ENCODE data around the gene RNF186.
"Not testable (repeated sequence)": the region's sequence is repeated elsewhere in the genome, so short reads cannot be mapped to it uniquely, and the experiment has no call there.

RNF186 gene

DNA sequence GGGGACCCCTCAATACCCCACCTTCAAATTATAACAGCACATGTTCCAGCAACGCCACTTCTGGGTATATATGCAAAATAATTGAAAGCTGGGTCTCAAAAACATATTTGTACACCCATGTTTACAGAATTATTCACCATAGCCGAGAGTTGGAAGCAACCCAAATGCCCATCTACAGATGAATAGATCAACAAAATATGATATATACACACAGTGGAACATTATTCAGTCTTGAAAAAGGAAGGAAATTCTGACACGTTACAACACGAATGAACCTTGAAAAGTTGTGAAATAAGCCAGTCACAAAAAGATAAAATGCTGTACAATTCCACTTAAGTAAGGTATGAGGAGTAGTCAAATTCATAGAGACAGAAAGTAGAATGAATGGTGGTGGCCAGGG lies 20.5 kb downstream of the RNF186 start:
- DNase-seq (ENCODE audit: low read depth in 2 of 2): no peak

DNA sequence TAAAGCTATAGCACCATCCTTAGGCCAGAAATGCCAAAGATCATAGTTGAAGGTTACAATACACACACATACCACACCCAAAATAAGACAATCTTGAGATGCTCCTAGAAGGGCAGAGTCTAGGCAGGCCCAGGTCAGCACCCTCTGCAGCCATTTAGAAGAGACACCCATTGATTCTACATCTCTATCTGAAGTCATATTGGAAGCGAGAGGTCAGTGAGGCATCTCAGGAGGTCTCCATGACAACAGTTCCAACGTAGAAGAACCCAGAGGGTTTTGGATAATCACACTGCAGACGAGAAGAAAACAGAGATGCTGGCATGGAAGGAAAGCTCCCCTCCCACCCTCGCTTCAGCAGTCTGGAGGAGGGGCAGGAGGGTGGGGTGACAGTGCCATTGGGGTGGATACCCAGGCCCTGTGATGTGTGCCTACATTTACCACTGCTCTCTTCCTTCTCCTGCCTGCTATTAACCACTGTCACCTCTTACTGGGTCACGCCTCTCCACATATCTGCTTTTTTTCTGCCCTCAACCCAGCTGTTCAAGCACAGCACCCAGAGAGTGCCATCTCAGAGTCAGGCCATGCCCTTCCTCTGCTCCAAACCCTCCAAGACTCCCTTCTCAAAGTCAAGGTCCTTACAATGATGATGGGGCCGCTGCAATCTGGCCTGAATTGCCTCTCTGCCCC lies 21.6 kb downstream of the RNF186 start:
- DNase-seq (ENCODE audit: low read depth in 2 of 2): no peak

DNA sequence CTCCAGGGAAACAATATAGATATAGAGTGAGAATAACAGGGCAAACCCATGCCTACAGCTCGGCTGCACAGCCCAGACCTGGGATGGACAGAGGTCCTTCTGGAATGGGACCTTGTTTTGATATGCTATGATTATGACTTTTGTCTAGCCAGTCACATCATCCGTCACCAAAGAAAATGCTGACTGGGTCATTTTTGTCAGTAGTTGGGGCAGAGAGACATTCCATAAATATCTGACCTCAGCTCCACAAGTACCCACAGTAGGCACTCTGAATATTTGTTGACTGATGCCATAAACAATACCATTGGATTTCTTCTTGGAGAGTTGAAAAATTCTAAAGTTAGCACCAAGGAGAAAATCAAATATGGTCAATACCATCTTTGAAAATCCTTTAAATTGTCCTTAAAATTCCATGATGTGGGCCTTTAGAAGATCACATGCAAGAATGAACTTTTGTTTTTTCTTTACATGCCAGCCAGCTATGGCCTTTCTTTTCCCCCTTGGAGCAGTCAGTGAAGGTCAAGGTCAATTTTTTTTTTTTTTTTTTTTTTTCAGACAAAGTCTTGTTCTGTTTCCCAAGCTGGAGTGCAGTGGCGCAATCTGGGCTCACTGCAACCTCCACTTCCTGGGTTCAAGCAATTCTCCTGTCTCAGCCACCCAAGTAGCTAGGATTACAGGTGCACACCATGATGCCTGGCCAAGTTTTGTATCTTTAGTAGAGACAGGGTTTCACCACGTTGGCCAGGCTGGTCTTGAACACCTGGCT lies 22.7 kb downstream of the RNF186 start:
- no peak for DNase-seq (ENCODE audit: low read depth in 2 of 2)

GRCh38 chr1:19790061-19790975 lies 24.8 kb downstream of the RNF186 start:
- DNase-seq (ENCODE audit: low read depth in 2 of 2): not testable (repeated sequence)

- DNase-seq (ENCODE audit: low read depth in 2 of 2): no peak
Observed at GRCh38 chr1:19786988-19787423, 28.1 kb downstream of the RNF186 start.

DNA sequence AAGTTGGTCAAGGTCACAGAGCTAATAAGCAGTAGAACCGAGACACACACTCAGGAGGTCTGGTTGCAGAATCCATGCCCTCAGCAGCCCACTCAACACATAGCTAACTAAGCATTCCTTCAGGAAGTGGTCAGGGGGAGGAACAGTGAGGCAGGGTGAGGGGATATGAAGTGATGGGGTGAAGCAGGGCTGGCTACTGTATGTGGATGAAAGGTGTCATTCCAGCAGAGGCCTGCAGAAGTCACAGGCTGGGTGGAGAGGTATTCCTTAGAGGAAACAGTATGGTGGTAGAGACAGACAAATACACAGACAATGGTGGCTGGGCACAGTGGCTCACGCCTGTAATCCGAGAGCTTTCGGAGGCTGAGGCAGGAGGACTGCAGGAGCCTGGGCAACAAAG lies 29.4 kb downstream of the RNF186 start:
- DNase-seq (ENCODE audit: low read depth in 2 of 2): no peak

- no peak for DNase-seq (ENCODE audit: low read depth in 2 of 2)
Observed at GRCh38 chr1:19780267-19780877, 34.7 kb downstream of the RNF186 start.

- DNase-seq (ENCODE audit: low read depth in 2 of 2): no peak
Observed at GRCh38 chr1:19776933-19777332, 38.1 kb downstream of the RNF186 start.

DNA sequence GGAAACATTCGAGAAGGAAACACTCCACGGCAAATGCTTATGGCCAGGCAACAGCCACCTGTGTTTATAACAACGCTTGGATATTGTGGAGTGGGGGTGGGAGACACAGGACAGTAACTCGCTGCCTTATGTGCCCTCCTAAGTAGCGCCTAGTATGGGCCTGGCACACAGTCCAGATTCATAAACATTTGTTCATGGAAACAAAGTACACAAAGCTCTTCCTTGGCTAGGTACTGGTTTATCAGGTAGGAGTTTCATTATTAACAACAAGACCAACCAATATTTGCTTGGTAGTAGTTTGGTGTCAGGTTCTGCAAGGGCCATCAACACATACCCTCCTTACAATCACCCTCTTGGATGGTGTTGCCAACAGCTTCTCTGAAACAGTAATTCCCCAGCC lies 38.8 kb downstream of the RNF186 start:
- no peak for DNase-seq (ENCODE audit: low read depth in 2 of 2)

GRCh38 chr1:19775831-19776230 lies 39.3 kb downstream of the RNF186 start:
- DNase-seq (ENCODE audit: low read depth in 2 of 2): no peak

GRCh38 chr1:19775317-19775716 lies 39.8 kb downstream of the RNF186 start:
- no peak for DNase-seq (ENCODE audit: low read depth in 2 of 2)

DNA sequence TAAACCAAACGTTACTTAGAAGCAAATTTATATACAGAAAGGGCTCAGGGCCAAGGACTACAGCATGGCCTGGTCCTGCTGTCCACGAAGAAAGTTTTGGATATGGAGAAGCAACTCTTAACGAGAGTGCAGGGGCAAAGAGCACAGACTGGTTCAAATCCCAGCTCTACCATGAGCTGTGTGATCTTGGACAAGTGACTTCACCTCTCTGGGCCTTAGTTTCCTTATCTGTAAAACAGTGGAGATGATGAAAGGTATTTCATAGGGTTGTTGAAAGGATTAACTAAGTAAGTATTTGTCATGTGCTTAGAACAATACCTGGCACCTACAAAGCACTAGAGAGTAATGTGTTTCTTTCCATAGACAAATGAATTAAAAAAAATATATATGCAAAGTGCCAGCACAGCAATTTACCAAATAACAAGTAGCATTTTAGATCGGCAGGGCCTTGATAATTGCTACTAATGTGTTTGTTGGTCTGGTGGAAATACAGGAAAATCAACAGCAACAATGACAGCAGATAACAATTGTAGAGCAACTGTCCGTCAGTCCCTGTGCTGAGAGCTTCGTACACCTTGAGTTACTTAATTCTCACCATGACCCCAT lies 40.8 kb downstream of the RNF186 start:
- DNase-seq (ENCODE audit: low read depth in 2 of 2): no peak

DNA sequence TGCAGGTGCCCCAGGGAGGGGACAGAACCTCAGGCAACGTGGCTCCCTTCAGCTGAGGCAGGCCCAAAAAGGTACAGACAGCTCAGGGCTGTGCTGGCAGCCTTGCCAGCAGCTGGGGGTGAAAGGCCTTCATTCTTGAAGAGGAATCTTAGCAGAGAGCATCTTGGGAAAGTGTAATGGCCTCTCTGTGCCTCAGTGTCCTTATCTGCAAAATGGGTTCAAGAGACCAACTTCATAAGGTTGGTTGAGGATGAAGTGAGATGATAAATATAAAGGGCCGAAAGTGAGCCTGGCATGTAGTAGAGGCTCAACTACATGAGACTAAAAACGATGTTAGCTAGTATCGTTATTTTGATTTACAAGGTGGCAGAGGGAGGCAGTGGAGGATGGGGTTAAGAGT lies 41.6 kb downstream of the RNF186 start:
- DNase-seq (ENCODE audit: low read depth in 2 of 2): no peak

GRCh38 chr1:19772053-19772452 lies 43.0 kb downstream of the RNF186 start:
- no peak for DNase-seq (ENCODE audit: low read depth in 2 of 2)

GRCh38 chr1:19771350-19771749 lies 43.7 kb downstream of the RNF186 start:
- no peak for DNase-seq (ENCODE audit: low read depth in 2 of 2)

- no peak for DNase-seq (ENCODE audit: low read depth in 2 of 2)
Observed at GRCh38 chr1:19770436-19771190, 44.5 kb downstream of the RNF186 start.

- DNase-seq (ENCODE audit: low read depth in 2 of 2): no peak
Observed at GRCh38 chr1:19769211-19769932, 45.7 kb downstream of the RNF186 start.

GRCh38 chr1:19768353-19769210 lies 46.5 kb downstream of the RNF186 start:
- DNase-seq (ENCODE audit: low read depth in 2 of 2): no peak

DNA sequence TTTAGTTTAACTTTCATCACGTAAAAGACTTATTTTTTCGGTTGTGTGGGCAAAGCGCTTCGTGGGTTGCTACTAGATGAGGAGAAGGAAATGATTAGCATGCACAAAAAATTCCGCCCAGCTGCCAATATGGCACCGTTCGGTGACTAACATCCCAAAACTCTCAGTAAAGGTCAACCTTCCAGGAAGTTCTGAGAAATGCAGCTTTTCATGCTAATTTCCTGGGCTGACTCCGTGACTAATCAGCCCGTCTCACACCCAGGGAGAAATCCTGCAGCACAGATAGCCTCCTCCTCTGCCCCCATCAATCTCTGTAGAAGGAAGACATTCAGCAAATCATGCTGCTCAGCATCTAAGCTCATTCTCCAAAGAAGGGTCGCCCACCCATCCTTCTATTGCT lies 49.5 kb downstream of the RNF186 start:
- peak in 1 of 2 experiments; percentile 37 for DNase-seq (ENCODE audit: low read depth in 2 of 2)

All from stimulated activated CD4-positive, alpha-beta T cell treated with anti-CD3 and anti-CD28 coated beads, Interleukin-12 subunit alpha, Interleukin-12 subunit beta, amount 100 ng/mL, for 24 hours (primary cell).